Fibroblast of peridontal ligament (primary cell): ENCODE measurements around the gene TEK.

Experiments used
- DNase-seq: peaks from one replicate; pipeline ENCODE4 v3.0.0-alpha.2; 2010; ENCODE audit errors: extremely low read depth

TEK gene

DNA sequence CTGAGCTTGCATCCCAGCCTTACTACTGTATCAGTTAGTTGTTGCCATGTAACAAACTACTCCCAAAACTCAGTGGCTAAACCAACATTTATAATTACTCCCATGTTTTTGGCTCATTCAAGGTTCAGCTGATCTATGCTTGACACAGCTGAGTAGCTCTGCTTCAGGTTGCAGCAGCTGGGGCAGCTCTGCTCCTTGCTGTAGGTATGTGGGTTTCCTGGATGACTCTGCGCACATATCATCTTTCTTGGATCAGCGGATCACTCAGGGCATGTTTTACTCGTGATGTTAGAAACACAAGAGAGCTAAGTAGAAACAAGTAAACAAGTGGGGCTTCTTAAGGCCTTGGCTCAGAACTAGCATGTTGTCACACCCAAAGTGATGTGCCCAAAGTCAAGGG is 15.1 kb downstream of the TEK start:
- DNase-seq: peak; percentile 28

GRCh38 chr9:27125030-27125429 is 16.0 kb downstream of the TEK start:
- DNase-seq: peak; percentile 95

DNA sequence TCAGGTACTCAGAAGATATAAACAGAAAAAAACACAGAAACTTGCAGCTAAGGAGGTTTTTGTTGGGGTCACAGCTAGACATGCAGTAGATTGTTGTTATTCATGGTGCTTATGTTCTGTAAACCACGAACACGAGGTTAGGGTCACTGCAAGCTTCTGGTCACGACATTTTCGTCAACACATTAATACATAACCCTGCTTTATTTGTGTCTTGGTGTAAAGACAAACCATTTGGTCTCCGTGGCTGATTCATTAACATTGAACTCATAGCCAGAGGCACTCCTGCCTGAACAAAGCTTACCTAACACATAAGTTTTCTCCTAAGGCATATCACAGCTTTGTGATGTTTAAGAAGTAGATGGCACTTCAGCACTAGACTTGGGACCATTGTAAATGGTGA is 16.9 kb downstream of the TEK start:
- no peak for DNase-seq

DNA sequence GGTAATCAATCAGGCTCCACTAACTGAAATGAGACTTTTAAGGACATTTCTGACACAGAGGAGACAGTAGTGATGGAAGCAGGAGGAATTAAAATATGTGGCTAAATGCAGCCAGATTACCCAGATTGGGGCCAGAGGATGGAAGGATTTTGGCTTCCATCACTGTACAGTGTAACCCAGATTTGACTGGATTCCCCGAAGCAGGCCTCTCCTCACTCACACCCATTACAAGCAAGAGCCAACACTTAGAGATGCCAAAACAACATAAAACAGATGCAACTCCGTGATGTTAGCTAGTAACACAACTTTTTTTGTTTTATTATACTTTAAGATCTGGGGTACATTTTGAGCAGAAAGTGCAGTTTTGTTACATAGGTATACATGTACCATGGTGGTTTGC is 17.6 kb downstream of the TEK start:
- DNase-seq: no peak

DNA sequence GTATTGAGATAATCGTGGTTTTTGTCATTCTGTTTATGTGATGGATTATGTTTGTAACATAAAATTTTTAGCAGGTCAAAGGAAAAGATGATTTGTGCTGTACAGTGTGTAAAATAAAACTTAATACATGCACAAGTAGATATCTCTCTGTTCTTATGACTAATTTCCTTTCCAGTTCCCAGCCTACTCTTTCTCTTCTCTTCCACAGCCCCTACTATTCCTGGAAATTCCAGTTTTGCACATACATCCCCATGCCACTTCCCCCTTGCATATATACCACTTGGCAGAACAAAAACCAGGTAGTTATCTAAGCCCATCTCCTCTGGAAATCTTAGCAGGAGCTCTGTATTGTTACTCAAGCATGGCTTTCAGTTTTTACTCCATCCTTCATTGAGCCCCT is 20.2 kb downstream of the TEK start:
- DNase-seq: no peak

DNA sequence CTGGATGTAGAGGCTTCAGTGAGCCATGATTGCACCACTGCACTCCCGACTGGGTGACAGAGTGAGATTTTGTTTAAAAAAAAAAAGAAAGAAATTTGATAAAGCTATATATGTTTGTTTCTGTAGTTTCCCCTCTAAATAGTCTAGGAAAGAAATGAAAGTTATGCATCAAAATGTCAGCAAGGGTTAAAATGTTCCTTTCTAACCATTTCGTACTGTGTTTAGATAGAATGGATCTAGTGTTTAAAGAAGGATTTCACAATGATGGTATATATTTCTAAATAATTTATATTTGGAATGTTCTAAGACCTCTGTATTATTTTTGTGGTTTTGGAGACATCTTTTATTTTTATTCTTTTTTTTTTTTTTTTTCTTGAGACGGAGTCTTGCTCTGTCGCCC is 22.7 kb downstream of the TEK start:
- peak; percentile 53 for DNase-seq

GRCh38 chr9:27133817-27134216 is 24.8 kb downstream of the TEK start:
- DNase-seq: no peak

- no peak for DNase-seq
These were observed 33.4 kb downstream of the TEK start for GRCh38 chr9:27142299-27142930.

DNA sequence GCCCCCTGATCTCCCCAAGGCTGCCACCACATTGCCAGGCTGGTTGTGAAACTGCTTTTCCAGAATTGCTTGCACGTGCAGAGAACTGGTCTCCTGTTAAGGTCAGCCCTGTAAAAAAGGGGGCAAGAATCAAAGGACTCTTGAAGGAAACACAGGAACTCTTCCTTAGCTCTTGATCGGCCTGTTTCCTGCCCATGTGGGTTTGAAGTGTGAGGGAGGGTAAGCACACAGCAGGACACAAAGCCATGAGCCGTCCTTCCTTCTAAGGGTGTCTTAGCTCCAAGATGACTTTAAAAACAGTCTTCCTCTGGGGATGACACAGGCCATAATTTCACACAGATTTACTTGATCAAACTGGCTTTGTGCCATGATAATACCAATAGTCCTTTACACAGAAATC is 36.1 kb downstream of the TEK start:
- DNase-seq: no peak

GRCh38 chr9:27149651-27150050 is 40.6 kb downstream of the TEK start:
- no peak for DNase-seq

GRCh38 chr9:27150746-27151406 is 41.9 kb downstream of the TEK start:
- DNase-seq: peak; percentile 68

GRCh38 chr9:27151693-27152404 is 42.8 kb downstream of the TEK start:
- peak; percentile 50 for DNase-seq

GRCh38 chr9:27152405-27152718 is 43.3 kb downstream of the TEK start:
- DNase-seq: no peak

- DNase-seq: peak; percentile 82
These were observed 45.9 kb downstream of the TEK start for GRCh38 chr9:27154908-27155307.

- DNase-seq: no peak
These were observed 48.1 kb downstream of the TEK start for GRCh38 chr9:27157097-27157496.

- DNase-seq: no peak
These were observed 48.7 kb downstream of the TEK start for GRCh38 chr9:27157736-27158135.

- DNase-seq: no peak
These were observed 51.6 kb downstream of the TEK start for GRCh38 chr9:27160636-27161035.

- DNase-seq: peak; percentile 42
These were observed 53.0 kb downstream of the TEK start for GRCh38 chr9:27162045-27162444.

DNA sequence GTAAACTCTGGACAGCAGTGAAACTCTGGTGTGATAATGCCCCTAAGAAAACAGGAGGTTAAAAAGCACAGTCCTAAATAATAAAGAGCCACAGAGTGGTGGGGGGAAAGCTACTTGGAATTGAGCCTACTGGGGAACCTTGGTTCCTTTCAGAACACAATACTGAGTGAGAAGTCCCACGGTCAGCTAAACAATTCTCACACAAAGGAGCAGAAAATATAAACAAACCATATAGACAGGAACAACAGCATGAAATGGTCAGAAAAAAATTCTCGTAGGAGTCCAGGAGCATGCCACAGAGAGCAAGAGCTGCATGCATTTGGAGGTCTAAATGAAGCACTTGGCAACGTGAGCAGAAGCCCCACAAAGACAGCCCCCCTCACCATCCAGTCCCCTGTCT is 56.0 kb downstream of the TEK start:
- no peak for DNase-seq

DNA sequence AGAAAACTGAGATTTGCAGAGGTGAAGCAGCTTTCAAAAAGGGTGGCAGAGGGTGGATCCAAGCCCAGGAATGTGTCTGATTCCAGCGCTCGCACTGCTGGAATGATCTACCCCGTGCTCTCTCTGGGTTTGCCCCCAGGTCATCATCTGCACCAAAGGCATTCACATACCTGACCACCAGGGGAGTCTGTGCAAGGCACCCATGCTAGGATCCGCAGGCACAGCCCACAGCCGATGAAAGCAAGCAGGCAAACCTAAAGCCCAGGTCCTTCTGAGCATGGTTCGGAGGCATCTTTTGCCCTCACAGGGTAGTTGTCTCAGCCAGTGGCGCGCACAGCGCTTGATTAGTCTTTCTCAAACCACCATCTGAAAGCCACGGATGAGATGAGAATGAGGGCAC is 56.6 kb downstream of the TEK start:
- DNase-seq: no peak

- peak; percentile 49 for DNase-seq
These were observed 59.5 kb downstream of the TEK start for GRCh38 chr9:27168496-27168895.

DNA sequence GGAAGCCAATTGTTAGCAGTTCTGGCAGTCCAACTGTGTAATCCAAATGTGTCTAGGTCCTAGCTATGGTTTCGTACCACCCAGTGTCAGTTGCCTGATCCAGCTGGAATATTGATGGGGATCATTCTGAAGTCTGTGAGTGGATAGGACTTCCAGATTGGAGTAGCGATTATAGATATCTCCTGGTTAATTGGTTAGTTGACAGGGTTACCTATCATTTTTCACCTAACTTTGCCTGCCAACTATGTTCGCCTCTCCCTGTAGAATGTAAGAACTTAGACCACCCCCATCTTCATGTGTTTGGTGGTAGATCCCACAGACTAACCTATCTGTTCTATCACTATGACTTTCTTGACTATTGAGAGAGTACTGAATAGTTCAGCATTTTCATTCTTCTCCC is 59.9 kb downstream of the TEK start:
- no peak for DNase-seq

DNA sequence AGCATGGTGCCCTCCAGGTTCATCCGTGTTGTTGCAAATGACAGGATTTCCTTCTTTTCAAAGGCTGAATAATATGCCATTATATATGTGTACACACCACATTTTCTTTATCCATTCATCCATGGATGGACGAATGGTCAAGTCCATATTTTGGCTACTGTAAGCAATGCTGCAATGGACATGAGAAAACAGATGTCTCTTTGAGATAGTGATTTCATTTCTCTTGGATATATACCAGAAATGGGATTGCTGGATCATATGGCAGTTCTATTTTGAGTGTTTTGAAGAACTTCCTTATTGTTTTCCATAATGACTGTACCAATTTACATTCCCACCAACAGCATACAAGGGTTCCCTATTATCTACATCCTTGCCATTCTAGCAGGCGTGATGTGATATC is 67.9 kb downstream of the TEK start:
- DNase-seq: peak; percentile 44
